ENCODE results near the gene FCHO2.

Gene FCHO2

DNA sequence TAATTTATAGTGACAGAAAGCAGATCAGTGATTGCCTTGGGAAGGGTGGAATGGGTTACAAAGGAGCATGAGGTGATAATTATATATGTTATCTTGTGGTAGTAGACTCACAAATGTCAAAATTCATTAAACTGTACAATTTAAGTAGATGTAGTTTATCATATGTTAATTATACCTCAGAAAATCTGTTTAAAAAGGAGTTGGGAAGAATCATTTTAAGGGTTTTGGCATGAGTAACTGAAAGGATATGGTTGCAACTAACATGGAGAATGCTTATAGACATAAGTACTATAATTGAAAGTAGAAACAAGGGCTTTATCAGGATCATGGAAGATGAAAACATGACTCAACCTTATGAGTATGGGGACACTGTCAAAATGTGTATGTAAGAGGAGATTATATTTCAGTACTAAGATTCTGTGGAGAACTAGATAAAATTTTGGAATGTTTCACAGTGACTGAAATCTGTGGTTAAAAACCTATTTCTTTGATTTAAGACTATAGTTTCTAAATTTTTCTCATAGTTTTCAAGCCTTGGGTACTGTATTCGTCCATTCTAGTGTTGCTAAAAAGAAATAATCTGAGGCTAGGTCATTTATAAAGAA is 73.3 kb downstream of the FCHO2 start:
- H3K9ac ChIP-seq (ENCODE audit: low read length): no peak overlapping the region
- no peaks in the 10 kb centered on the region for H3K27me3 ChIP-seq (ENCODE audit: low read depth, low read length)
- no peaks in the 10 kb centered on the region for H3K79me2 ChIP-seq (ENCODE audit: low read length)
- no peak for TF ChIP-seq EZH2phosphoT487 (IDR thresholded peaks at IDR 0.05; ENCODE audit: low read depth)
- TF ChIP-seq, protein P1, sequence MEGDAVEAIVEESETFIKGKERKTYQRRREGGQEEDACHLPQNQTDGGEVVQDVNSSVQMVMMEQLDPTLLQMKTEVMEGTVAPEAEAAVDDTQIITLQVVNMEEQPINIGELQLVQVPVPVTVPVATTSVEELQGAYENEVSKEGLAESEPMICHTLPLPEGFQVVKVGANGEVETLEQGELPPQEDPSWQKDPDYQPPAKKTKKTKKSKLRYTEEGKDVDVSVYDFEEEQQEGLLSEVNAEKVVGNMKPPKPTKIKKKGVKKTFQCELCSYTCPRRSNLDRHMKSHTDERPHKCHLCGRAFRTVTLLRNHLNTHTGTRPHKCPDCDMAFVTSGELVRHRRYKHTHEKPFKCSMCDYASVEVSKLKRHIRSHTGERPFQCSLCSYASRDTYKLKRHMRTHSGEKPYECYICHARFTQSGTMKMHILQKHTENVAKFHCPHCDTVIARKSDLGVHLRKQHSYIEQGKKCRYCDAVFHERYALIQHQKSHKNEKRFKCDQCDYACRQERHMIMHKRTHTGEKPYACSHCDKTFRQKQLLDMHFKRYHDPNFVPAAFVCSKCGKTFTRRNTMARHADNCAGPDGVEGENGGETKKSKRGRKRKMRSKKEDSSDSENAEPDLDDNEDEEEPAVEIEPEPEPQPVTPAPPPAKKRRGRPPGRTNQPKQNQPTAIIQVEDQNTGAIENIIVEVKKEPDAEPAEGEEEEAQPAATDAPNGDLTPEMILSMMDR (IDR thresholded peaks at IDR 0.05; ENCODE audit: low read depth, low read length): no peak
- no peaks in the 10 kb centered on the region for H3K9me3 ChIP-seq (ENCODE audit: insufficient read depth, low read length)
- no peaks in the 10 kb centered on the region for H3K36me3 ChIP-seq (replicated peaks; ENCODE audit: low read depth, low read length)
- no peak overlapping the region for H3K4me3 ChIP-seq (ENCODE audit: low read length)
- H4K20me1 ChIP-seq (ENCODE audit: insufficient read depth, low read length): no peaks in the 10 kb centered on the region
- H2AFZ ChIP-seq (ENCODE audit: low read depth, low read length): no peak overlapping the region
- no peaks in the 10 kb centered on the region for H3K4me1 ChIP-seq (ENCODE audit: low read length)
- no peak overlapping the region for H3K4me2 ChIP-seq (ENCODE audit: low read length)
- H3K27ac ChIP-seq (ENCODE audit: low read length): no peak overlapping the region

GRCh38 chr5:73030531-73030930 is 74.7 kb downstream of the FCHO2 start:
- no peaks in the 10 kb centered on the region for H3K79me2 ChIP-seq (ENCODE audit: low read length)
- H4K20me1 ChIP-seq (ENCODE audit: insufficient read depth, low read length): no peaks in the 10 kb centered on the region
- no peak overlapping the region for H3K27ac ChIP-seq (ENCODE audit: low read length)
- no peaks in the 10 kb centered on the region for H3K4me1 ChIP-seq (ENCODE audit: low read length)
- no peaks in the 10 kb centered on the region for H3K9me3 ChIP-seq (ENCODE audit: insufficient read depth, low read length)
- H3K36me3 ChIP-seq (replicated peaks; ENCODE audit: low read depth, low read length): no peaks in the 10 kb centered on the region
- H2AFZ ChIP-seq (ENCODE audit: low read depth, low read length): no peak overlapping the region
- no peak overlapping the region for H3K9ac ChIP-seq (ENCODE audit: low read length)
- H3K27me3 ChIP-seq (ENCODE audit: low read depth, low read length): no peaks in the 10 kb centered on the region
- no peak overlapping the region for H3K4me3 ChIP-seq (ENCODE audit: low read length)
- TF ChIP-seq, protein P1 (IDR thresholded peaks at IDR 0.05; ENCODE audit: low read depth, low read length): no peak
- no peak for TF ChIP-seq EZH2phosphoT487 (IDR thresholded peaks at IDR 0.05; ENCODE audit: low read depth)
- H3K4me2 ChIP-seq (ENCODE audit: low read length): no peak overlapping the region

GRCh38 chr5:73030995-73031394 is 75.2 kb downstream of the FCHO2 start:
- Histone ChIP-seq H3K9me3 (ENCODE audit: insufficient read depth, low read length) (no peaks in the 10 kb centered on the region), H3K79me2 (ENCODE audit: low read length) (no peaks in the 10 kb centered on the region), H3K4me2 (ENCODE audit: low read length) (no peak overlapping the region), H3K36me3 (replicated peaks; ENCODE audit: low read depth, low read length) (no peaks in the 10 kb centered on the region), H3K9ac (ENCODE audit: low read length) (no peak overlapping the region), H3K27ac (ENCODE audit: low read length) (no peak overlapping the region), H2AFZ (ENCODE audit: low read depth, low read length) (no peak overlapping the region), H4K20me1 (ENCODE audit: insufficient read depth, low read length) (no peaks in the 10 kb centered on the region), H3K4me1 (ENCODE audit: low read length) (no peaks in the 10 kb centered on the region), H3K27me3 (ENCODE audit: low read depth, low read length) (no peaks in the 10 kb centered on the region), H3K4me3 (ENCODE audit: low read length) (no peak overlapping the region)
- TF ChIP-seq, protein P1 (IDR thresholded peaks at IDR 0.05; ENCODE audit: low read depth, low read length): no peak
- no peak for TF ChIP-seq EZH2phosphoT487 (IDR thresholded peaks at IDR 0.05; ENCODE audit: low read depth)

DNA sequence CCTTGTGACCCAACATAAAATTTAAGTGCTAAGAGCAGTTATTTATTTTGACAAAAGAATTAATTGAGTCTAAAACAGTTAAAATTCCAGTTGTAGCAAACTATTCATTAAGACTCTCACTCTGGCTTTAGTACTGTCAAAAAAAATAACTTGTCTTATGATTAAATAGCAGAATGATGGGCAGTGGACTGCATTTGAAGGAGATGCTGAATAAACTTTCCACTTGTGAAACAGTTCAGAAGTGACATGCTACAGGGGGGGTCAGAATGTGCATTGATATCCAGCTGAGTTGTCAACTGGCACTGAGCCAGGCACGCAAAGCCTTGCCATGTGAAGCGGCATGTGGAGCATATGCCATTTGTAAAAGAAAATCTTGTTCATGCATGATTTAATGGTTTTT is 76.0 kb downstream of the FCHO2 start:
- no peak overlapping the region for H3K4me2 ChIP-seq (ENCODE audit: low read length)
- H4K20me1 ChIP-seq (ENCODE audit: insufficient read depth, low read length): no peaks in the 10 kb centered on the region
- no peak overlapping the region for H3K4me3 ChIP-seq (ENCODE audit: low read length)

More for the DNA sequence above, 76.0 kb downstream of the FCHO2 start:
- H3K9me3 ChIP-seq (ENCODE audit: insufficient read depth, low read length): no peaks in the 10 kb centered on the region
- H3K79me2 ChIP-seq (ENCODE audit: low read length): no peaks in the 10 kb centered on the region
- H3K27me3 ChIP-seq (ENCODE audit: low read depth, low read length): no peaks in the 10 kb centered on the region
- H3K4me1 ChIP-seq (ENCODE audit: low read length): no peaks in the 10 kb centered on the region
- H2AFZ ChIP-seq (ENCODE audit: low read depth, low read length): no peak overlapping the region
- TF ChIP-seq, protein P1 (IDR thresholded peaks at IDR 0.05; ENCODE audit: low read depth, low read length): no peak
- no peak for TF ChIP-seq EZH2phosphoT487 (IDR thresholded peaks at IDR 0.05; ENCODE audit: low read depth)
- no peak overlapping the region for H3K9ac ChIP-seq (ENCODE audit: low read length)
- H3K27ac ChIP-seq (ENCODE audit: low read length): no peak overlapping the region
- no peaks in the 10 kb centered on the region for H3K36me3 ChIP-seq (replicated peaks; ENCODE audit: low read depth, low read length)
